ENCODE measurements around the gene AGAP5.
"Not testable (repeated sequence)": the region's sequence is repeated elsewhere in the genome, so short reads cannot be mapped to it uniquely, and the experiment has no call there.

Gene AGAP5

GRCh38 chr10:73717556-73717955, 19.6 kb upstream of the AGAP5 start:
- TF ChIP-seq CTCF (IDR thresholded peaks at IDR 0.05; ENCODE audit: borderline replicate concordance, insufficient read depth, low read depth, low read length), result no peak
- no peak overlapping the region for H3K4me3 ChIP-seq (ENCODE audit: low read depth, low read length)

DNA sequence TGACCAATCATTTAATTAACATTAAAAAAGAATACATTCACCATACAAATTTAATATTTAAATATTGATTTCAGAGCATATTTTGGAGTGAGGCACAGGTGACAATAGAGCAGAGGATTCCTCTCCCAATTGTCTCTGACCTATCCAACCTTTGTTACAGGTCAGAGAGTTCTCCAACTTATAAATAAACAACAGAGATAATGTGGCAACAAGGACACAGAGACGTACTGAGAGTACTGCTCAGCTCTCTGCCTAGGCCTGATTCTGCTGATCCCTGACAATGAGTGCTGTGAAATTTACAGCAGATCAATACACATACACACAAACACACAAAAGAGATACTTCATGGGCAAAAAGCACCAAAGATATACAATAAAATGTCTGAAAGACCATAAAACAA, 18.3 kb upstream of the AGAP5 start:
- H3K4me3 ChIP-seq (ENCODE audit: low read depth, low read length), result no peak overlapping the region
- TF ChIP-seq CTCF (IDR thresholded peaks at IDR 0.05; ENCODE audit: borderline replicate concordance, insufficient read depth, low read depth, low read length), result no peak

DNA sequence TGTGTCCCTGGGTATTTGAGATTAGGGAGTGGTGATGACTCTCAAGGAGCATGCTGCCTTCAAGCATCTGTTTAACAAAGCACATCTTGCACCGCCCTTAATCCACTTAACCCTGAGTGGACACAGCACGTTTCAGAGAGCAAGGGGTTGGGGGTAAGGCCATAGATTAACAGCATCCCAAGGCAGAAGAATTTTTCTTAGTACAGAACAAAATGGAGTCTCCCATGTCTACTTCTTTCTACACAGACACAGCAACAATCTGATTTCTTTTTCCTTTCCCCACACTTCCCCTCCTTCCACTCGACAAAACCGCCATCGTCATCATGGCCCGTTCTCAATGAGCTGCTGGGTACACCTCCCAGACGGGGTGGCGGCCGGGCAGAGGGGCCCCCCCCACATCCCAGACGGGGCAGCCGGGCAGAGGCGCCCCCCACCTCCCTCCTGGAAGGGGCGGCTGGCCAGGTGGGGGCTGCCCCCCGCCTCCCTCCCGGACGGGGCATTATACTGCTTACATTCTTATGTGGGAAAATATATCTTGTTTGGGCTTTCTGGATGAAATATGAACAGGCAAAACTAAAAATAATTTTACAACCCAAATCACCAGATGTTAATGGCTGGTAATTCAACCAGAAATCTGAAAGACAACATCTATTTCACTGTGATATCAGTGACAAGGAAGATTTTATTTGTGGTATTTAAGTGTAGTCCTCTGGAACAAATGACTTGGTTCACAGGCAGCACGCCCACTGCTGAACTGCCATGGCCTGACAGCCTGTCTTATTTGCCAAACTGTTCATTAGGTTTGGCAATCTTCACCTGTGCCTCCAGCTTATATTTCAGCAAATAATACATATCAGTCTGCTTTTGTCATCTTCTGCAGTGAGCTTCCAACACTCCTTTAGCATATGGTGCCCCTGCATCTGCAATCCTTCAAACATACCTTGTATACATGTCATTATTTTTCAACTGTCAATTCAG, 17.6 kb upstream of the AGAP5 start:
- not testable (repeated sequence) for H3K4me3 ChIP-seq (ENCODE audit: low read depth, low read length)

DNA sequence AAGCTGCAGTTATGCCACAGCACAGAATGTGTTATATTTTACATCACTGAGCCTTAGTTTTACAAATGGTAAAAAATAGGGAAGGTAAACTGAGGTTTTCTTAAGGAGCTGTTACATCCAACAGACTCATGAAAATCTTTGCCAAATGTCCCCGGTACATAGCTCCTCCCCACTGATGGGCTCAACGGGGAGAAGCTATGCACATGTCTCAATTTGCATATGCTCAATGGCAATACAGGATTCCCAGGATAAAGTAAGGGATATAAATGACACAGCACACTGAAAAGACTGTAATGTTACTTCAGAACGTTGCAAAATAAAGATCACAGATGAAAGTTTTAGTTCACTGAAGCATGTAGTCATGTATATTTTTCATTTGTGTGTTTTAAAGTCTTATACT, 16.6 kb upstream of the AGAP5 start:
- H3K4me3 ChIP-seq (ENCODE audit: low read depth, low read length), result not testable (repeated sequence)

DNA sequence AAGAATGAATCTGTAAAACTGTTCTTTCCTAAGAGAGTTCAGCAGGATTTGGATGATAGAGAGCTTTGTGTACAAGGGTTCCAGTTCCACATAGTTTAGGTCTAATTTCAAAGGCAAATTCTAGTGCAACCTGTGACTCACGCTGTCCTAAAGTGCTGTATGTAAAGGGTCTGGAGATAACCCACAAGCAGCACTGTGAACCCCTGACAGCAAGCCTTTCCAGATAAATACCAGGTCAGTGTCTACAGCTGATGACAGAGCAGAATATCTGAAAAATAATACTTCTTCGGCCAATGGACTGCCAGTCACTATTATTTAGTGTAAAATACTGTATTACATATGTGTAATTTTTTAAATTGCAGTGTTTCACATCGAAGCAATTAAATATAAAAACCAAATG, 16.0 kb upstream of the AGAP5 start:
- not testable (repeated sequence) for H3K4me3 ChIP-seq (ENCODE audit: low read depth, low read length)

DNA sequence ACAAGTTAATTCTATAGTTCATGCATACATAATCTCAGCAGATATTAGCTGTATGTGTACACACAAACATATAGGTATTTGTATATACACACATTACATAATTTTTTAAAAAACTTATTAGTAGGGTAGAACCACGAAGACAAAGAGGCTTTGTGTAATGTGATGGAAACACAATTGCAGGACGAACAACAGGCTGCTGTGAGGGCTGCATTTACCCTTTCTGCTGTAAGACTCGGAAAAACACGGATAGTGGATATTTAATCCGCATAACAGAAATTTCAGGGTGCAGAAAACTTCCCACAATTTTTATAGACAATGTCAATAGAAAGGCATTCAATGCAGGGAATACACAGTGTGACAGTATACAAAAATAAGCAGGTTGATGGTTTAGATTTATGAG, 13.8 kb upstream of the AGAP5 start:
- H3K4me3 ChIP-seq (ENCODE audit: low read depth, low read length), result not testable (repeated sequence)

- H3K4me3 ChIP-seq (ENCODE audit: low read depth, low read length), result not testable (repeated sequence)
Observed at GRCh38 chr10:73708122-73708521, 10.2 kb upstream of the AGAP5 start.

GRCh38 chr10:73707628-73708027, 9.7 kb upstream of the AGAP5 start:
- H3K4me3 ChIP-seq (ENCODE audit: low read depth, low read length), result not testable (repeated sequence)

GRCh38 chr10:73706488-73706887, 8.6 kb upstream of the AGAP5 start:
- H3K4me3 ChIP-seq (ENCODE audit: low read depth, low read length), result not testable (repeated sequence)

DNA sequence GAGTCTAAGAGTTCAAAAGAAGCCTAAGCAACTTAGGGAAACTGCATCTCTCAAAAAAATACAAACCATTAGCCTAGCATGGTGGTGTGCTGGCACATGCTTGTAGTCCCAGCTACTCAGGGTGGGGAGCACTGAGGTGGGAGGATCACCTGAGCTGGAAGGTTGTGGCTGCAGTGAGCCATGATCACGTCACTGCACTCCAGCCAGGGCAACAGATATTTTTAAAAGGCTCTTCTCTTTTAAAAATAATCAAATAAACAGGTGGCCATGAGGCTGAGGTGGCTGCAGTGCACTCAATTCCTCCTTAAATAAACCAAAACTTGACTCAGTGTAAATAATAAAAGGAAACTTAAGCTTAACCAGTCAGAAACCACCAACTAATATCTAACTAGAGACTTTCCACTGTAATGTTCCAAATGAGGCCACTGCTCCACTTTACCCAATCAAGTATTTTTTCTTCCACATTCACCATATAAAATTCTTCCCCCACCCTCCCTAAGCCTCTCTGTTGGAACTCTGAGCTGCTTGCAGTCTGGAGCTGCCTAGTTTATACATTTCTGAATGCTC, 7.7 kb upstream of the AGAP5 start:
- not testable (repeated sequence) for H3K4me3 ChIP-seq (ENCODE audit: low read depth, low read length)

DNA sequence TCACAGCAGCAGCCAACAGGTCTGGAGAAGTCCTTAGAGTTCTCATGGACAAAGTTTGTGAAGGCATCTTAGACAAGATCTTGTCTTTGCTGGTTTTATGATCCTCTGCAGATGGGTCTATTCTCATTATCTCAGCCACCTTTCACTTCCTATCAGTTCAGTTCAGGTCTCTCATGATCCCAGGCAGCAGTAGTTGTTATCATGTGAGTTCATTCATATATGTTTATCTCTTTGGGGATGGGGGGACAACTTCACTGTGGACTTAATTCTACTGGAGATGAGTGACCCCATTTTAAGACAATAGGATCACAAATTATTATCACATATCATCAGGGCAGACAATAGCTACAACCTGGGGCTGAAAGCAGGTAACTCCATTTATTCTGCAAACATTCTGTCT, 6.0 kb upstream of the AGAP5 start:
- H3K4me3 ChIP-seq (ENCODE audit: low read depth, low read length), result not testable (repeated sequence)

DNA sequence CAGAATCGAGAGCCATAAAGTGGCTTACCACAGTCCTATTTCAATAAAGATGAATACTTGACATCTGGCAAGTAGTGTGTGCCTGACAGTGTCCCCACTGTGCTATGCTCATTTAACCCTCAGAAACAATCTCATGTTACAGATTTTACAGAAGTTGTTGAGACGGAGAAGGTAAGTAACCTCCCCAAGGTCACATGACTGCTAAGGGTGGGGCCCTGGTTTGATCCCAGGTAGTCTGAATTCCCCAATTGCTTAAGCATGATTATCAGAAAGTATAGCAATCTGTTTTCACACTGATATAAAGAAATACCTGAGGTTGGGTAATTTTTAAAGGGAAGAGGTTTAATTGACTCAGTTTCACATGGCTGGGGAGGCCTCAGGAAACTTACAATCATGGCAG, 910 bp upstream of the AGAP5 start:
- H3K4me3 ChIP-seq (ENCODE audit: low read depth, low read length), result not testable (repeated sequence)

DNA sequence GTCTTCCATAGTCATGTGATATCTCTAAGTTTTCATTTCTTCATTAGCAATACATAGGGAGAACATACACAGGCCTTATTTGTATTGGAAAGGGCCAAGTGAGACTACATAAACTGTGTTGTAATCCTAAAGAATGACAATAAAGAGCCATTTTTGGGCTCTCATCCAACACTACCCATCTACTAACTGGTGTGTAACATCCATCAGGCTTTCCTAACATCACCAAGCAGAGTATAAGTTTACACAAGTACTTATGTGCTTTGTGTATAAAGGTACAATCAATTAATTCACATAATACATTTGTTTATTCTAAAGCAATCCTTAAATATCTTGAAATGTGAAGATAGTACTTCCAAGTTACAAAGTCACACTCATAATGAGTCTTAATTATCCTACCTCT, 2.6 kb downstream of the AGAP5 start:
- H3K4me3 ChIP-seq (ENCODE audit: low read depth, low read length), result not testable (repeated sequence)

- H3K4me3 ChIP-seq (ENCODE audit: low read depth, low read length), result not testable (repeated sequence)
Observed at GRCh38 chr10:73690755-73691154, 7.2 kb downstream of the AGAP5 start.

GRCh38 chr10:73689596-73689995, 8.3 kb downstream of the AGAP5 start:
- H3K4me3 ChIP-seq (ENCODE audit: low read depth, low read length), result not testable (repeated sequence)

GRCh38 chr10:73687641-73688040, 10.3 kb downstream of the AGAP5 start:
- H3K4me3 ChIP-seq (ENCODE audit: low read depth, low read length), result not testable (repeated sequence)

- H3K4me3 ChIP-seq (ENCODE audit: low read depth, low read length), result not testable (repeated sequence)
Observed at GRCh38 chr10:73674546-73674945, 23.4 kb downstream of the AGAP5 start.

- H3K4me3 ChIP-seq (ENCODE audit: low read depth, low read length), result not testable (repeated sequence)
Observed at GRCh38 chr10:73668378-73668777, 29.5 kb downstream of the AGAP5 start.

Measured in GM12875 (cell line).